ENCODE results near the gene SNRPE.

GRCh38 chr1:203880606-203881005 lies 19.2 kb downstream of the SNRPE start:
- no peak for TF ChIP-seq CTCF (conservative IDR thresholded peaks at IDR 0.05 in 1 of 2, IDR thresholded peaks at IDR 0.05 in 1 of 2; ENCODE audit: extremely low read depth in 1 of 2, insufficient read depth in 1 of 2, low read depth in 1 of 2, low read length in 2 of 2)
- TF ChIP-seq EZH2 (IDR thresholded peaks at IDR 0.05; ENCODE audit: borderline replicate concordance, low read length): no peak

Data from mammary epithelial cell (primary cell).